Skin epidermis (tissue), 12 donors: ENCODE results near the gene RAB25.
A peak's percentile ranks its signal among the peaks of the same experiment; 100 is the strongest.

ENCODE experiments used
- H3K27ac ChIP-seq, 21 experiments: fragments of 200-600 bp; sonication (generic) in 11 of 21; one replicate each; pipeline ENCODE4 v1.5.0; 2020; ENCODE audit warnings: mild to moderate bottlenecking in 3 of 21, inconsistent platforms in 2 of 21, moderate library complexity in 2 of 21
- H3K4me3 ChIP-seq, 7 experiments: fragments of 200-600 bp; sonication (generic) in 2 of 7; one replicate each; pipeline ENCODE4 v1.5.0; 2020; ENCODE audit warnings: inconsistent platforms in 2 of 7, mild to moderate bottlenecking in 2 of 7, moderate library complexity in 1 of 7

The RAB25 gene

GRCh38 chr1:156096640-156097391, 35.9 kb downstream of the RAB25 start:
- Histone ChIP-seq H3K4me3 (no peak overlapping the region), H3K27ac (peak overlapping the region; percentile 35 to 94 (median 88))

DNA sequence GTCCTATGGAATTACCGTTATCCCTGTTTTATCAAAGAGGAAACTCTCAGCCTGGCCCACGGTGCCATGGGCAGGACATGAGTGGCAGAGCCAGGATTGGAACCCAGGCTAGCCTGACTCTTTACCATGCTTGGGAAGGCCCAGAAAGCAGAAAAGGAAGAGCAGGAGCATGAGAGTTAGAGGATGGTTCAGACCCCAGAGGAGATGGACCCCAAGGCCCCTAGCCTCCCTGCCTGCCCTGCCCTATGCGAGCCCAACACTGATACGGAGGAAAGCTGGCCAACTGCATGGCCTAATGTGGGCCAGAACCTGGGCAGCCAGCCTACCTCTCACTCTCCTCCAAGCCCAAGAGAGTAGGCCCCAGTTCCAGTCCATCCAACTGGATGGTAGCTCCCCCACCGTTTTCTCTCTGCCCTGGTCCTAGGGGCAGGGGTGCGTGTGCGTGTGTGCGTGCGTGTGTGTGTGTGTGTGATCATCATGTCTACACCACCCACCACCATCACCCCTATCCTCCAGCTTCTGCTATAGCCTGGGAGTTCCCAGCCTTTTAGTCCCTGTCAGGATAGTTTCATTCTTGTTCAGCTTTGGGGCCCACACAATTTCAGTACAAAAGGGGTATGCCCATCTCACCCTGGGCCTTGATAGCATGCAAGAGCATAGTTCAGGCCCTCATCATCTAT, 36.7 kb downstream of the RAB25 start:
- H3K4me3 ChIP-seq, result no peak overlapping the region
- peak overlapping the region in 19 of 21 experiments; percentile 6 to 94 (median 89) for H3K27ac ChIP-seq

GRCh38 chr1:156098784-156099183, 37.8 kb downstream of the RAB25 start:
- Histone ChIP-seq H3K27ac (peak overlapping the region in 14 of 21 experiments; percentile 1 to 99 (median 76)), H3K4me3 (no peak overlapping the region)

DNA sequence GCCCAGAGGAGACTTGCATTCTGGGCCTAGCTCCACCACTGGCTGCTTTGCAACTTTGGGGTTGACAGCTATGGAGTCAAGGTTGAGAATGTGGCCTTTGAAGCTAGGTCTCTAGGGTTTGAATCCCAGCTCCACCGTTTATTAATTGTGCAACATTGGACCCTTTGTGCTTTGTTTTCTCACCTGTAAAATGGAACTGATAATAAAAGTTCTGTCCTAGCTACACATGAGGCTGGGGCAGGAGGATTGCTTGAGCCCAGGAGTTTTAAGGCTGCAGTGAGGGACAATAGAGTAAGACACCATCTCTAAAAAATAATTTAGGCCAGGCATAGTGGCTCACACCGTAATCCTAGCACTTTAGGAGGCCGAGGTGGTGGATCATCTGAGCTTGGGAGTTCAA, 38.3 kb downstream of the RAB25 start:
- Histone ChIP-seq H3K4me3 (no peak overlapping the region), H3K27ac (peak overlapping the region in 14 of 21 experiments; percentile 1 to 99 (median 76))

GRCh38 chr1:156100205-156100995, 39.4 kb downstream of the RAB25 start:
- H3K27ac ChIP-seq, result peak overlapping the region in 15 of 21 experiments; percentile 3 to 100 (median 92)

GRCh38 chr1:156101880-156102279, 40.9 kb downstream of the RAB25 start:
- peak overlapping the region in 20 of 21 experiments; percentile 63 to 100 (median 96) for H3K27ac ChIP-seq

More at GRCh38 chr1:156100205-156100995, 39.4 kb downstream of the RAB25 start:
- no peak overlapping the region for H3K4me3 ChIP-seq

GRCh38 chr1:156102633-156103511, 41.9 kb downstream of the RAB25 start:
- H3K4me3 ChIP-seq, result peak overlapping the region in 1 of 7 experiments; percentile 21
- H3K27ac ChIP-seq, result peak overlapping the region; percentile 54 to 100 (median 96)

More at GRCh38 chr1:156101880-156102279, 40.9 kb downstream of the RAB25 start:
- no peak overlapping the region for H3K4me3 ChIP-seq

DNA sequence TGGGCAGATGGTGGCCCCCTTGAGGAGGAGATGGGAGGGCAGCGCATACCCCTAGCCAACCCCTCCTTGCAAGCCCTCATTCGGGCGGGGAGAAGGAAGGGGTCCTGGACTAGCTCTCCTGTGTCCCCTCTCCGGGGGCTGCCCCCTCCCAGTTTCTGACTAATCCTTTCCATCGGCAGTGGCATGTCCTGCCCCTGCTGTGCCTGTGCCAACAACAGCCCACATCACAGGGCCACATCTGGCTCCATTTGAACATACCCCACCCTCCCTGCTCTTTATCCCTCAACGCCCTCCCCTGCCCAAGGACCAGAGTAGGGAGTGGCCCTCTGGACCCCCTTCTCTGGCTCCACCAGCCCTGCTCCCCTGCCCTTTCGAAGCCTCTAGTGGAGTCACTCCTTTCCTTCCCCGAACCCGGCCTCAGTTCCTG, 42.6 kb downstream of the RAB25 start:
- Histone ChIP-seq H3K4me3 (peak overlapping the region in 2 of 7 experiments; percentile 7 to 21), H3K27ac (peak overlapping the region; percentile 80 to 100 (median 96))

- H3K4me3 ChIP-seq, result peak overlapping the region in 4 of 7 experiments; percentile 5 to 24 (median 7)
- peak overlapping the region; percentile 80 to 100 (median 96) for H3K27ac ChIP-seq
These were observed 43.3 kb downstream of the RAB25 start for GRCh38 chr1:156104065-156104810.

DNA sequence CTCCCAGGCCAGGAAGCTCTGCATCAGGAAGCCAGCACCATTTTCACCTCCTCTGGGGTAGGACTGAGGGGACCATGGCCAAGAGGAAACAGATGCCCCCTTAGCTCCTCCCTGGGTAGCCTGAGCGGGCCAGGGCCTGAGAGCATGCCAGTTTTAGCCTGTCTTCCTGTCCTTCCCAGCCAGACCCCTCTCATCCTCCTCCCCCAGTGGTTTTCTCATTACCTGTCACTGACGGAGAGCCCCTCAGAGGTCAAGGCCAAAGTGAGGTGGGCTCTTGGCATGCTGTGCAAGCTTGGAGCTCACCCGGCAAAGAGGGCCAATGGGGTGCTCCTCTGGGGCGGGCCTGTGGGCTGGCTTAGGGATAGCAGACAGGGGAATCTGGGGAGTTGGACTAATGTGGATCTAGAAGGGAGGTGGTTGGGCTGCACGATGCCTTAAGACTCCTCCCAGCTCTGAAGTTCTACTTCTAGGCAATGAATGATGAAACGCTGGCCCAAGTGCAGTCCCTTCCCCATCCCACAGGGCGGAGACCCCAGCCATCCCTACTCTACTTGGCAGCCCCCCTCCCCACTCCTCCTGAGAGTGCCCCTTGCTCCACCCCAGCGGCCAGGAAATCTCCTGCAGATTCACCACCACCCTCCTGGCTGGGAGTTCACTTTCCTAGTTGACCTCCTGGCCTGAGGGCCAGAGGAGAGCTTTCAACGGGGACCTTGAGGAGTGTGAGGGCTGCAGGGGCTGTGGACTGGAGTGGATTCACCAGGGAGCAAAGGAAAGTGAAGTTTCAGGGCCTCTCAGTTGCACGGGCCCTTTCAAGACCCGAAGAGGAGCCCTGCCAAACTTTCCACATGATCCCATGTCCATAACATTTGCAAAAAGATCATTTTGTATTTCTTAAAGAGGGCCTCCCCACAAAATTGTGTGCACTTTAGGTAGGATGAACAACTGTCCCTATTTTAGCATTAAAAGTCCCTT, 44.2 kb downstream of the RAB25 start:
- peak overlapping the region; percentile 80 to 100 (median 96) for H3K27ac ChIP-seq
- H3K4me3 ChIP-seq, result peak overlapping the region in 5 of 7 experiments; percentile 0 to 33 (median 26)

GRCh38 chr1:156106624-156107488, 45.9 kb downstream of the RAB25 start:
- Histone ChIP-seq H3K27ac (peak overlapping the region; percentile 8 to 100 (median 96)), H3K4me3 (peak overlapping the region in 6 of 7 experiments; percentile 14 to 33 (median 25))

DNA sequence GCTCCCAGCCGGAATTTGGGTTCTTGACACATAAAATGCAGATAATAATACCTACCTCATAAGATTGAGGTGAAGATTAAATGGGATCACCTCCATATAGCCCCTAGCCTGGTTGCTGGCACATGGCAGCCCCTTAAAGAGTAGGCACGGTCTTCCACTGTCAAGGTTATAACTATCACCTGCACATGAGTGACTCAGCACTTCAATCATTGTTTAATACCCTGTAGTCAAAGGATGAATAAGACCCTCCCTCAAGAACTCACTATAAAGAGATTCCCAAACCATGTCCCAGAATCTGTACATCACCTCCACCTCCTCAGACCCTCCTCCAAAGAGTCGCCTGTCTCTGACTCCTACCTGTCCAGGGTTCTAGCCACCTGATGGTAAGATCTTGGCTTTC, 47.1 kb downstream of the RAB25 start:
- H3K4me3 ChIP-seq, result no peak overlapping the region
- H3K27ac ChIP-seq, result peak overlapping the region in 10 of 21 experiments; percentile 41 to 100 (median 96)

DNA sequence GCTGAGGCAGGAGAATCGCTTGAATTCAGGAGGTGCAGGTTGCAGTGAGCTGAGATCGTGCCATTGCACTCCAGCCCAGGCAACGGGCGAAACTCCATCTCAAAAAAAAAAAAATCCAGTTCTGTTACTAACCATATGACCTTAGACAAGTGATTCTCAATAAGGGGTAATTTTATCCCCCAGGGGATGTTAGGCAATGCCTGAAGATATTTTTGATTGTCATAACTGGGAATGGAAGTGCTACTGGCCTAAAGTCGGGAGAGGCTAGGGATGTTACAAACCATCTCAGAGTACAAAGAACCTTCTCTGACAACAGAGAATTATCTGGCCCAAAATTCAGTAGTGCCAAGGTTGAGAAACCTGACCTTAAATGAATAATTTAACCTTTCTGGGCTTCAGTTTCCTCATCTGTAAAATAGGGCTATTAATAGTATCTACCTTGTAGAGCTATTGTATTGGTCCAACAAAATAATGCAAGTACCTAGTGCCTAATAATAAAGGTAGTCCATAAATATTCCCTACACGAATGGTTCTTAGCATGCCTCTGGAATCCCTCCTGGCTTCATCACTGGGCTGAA, 47.8 kb downstream of the RAB25 start:
- no peak overlapping the region for H3K4me3 ChIP-seq
- H3K27ac ChIP-seq, result peak overlapping the region in 10 of 21 experiments; percentile 8 to 100 (median 76)

DNA sequence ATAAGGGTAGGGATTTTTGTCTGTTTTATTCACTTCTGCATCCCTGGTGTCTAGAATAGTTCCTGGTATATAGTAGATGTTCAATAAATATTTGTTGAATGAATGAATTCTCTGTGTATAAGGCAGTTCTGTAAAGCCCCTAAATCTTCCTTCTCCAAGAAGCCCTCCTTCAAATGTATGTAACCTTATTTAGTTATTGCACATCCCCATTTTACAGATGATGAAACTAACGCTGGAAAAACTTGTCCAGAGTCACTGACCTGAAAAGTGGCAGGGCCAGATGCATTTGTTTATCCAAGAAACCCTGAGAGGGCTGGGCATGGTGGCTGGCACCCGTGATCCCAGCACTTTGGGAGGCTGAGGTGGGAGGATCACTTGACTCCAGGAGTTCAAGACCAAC, 49.3 kb downstream of the RAB25 start:
- Histone ChIP-seq H3K27ac (peak overlapping the region in 3 of 21 experiments; percentile 6 to 100 (median 36)), H3K4me3 (no peak overlapping the region)

DNA sequence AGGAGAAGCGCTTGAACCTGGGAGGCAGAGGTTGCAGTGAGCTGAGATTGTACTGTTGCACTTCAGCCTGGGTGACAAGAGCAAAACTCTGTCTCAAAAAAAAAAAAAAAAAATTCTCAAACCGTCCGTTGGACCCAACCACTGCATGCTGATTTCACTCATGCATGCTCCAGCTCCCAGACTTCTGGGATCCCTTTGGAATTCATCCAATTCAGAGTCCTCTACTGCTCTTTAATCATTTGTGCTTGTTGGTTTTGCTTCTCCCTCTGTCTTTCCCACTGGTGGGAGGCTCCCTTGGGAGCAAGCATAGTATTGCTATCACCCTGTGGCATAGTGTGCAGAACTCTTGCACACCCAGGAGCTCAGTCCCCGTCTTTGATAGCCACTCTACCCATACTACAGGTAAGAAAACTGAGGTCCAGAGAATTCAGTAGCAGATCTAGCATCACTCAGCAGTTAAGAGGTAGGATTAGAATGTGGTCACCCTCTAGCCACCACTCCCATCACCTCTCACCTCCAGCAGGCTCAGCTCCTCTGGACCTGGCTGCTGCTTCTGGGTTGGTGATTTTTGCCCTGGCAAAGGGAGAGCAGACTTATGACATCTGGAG, 50.5 kb downstream of the RAB25 start:
- H3K27ac ChIP-seq, result peak overlapping the region in 9 of 21 experiments; percentile 93 to 100 (median 98)
- H3K4me3 ChIP-seq, result no peak overlapping the region
